Measurements from ENCODE around the gene VSX2. TPM values are rescaled to one million over a fixed set of nuclear protein-coding genes. Genes with fewer than 3 reads are reported as not detected.

VSX2 gene
- total and polyA plus RNA-seq, 4 donors = not detected

DNA sequence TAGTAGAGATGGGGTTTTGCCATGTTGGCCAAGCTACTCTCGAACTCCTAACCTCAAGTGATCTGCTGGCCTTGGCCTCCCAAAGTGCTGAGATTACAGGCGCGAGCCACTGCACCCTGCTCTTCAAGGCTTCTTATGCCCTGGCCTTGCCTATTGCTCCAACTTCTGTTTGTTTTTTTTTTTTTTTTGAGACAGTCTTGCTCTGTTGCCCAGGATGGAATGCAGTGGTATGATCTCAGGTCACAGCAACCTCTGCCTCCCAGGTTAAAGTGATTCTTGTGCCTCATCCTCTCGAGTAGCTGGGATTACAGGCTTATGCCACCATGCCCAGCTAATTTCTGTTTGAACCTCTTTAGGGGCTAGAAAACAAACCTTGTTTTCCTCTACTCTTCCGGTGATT lies 69.4 kb downstream of the VSX2 start:
- H3K27me3 ChIP-seq (ENCODE audit: control insufficient read depth in 3 of 3, insufficient read depth in 3 of 3, low read length in 2 of 3) = no peaks in the 10 kb centered on the region
- DNase-seq (no peak), ATAC-seq (ENCODE audit: insufficient read depth, low FRiP score) (no peak)
- WGBS, 2 donors = 73 to 85% methylated on average over 5 of the region's 5 CpGs
- H3K27ac ChIP-seq (ENCODE audit: low read depth in 1 of 2, low read length in 1 of 2) = no peak overlapping the region
- H3K9ac ChIP-seq (ENCODE audit: insufficient read depth in 1 of 2, low read length in 2 of 2) = no peak overlapping the region
- H3K4me1 ChIP-seq (ENCODE audit: control insufficient read depth in 5 of 5, insufficient read depth in 5 of 5, low read length in 5 of 5) = no peaks in the 10 kb centered on the region
- no peaks in the 10 kb centered on the region for H3K9me3 ChIP-seq (ENCODE audit: control insufficient read depth in 4 of 4, insufficient read depth in 3 of 4, low read length in 3 of 4)
- no peak overlapping the region for H3K4me3 ChIP-seq
- H3K36me3 ChIP-seq (ENCODE audit: control insufficient read depth in 4 of 4, insufficient read depth in 4 of 4, low read length in 4 of 4) = no peaks in the 10 kb centered on the region
- TF ChIP-seq, protein P1, sequence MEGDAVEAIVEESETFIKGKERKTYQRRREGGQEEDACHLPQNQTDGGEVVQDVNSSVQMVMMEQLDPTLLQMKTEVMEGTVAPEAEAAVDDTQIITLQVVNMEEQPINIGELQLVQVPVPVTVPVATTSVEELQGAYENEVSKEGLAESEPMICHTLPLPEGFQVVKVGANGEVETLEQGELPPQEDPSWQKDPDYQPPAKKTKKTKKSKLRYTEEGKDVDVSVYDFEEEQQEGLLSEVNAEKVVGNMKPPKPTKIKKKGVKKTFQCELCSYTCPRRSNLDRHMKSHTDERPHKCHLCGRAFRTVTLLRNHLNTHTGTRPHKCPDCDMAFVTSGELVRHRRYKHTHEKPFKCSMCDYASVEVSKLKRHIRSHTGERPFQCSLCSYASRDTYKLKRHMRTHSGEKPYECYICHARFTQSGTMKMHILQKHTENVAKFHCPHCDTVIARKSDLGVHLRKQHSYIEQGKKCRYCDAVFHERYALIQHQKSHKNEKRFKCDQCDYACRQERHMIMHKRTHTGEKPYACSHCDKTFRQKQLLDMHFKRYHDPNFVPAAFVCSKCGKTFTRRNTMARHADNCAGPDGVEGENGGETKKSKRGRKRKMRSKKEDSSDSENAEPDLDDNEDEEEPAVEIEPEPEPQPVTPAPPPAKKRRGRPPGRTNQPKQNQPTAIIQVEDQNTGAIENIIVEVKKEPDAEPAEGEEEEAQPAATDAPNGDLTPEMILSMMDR (IDR thresholded peaks at IDR 0.05; ENCODE audit: control extremely low read depth, extremely low read depth) = no peak

DNA sequence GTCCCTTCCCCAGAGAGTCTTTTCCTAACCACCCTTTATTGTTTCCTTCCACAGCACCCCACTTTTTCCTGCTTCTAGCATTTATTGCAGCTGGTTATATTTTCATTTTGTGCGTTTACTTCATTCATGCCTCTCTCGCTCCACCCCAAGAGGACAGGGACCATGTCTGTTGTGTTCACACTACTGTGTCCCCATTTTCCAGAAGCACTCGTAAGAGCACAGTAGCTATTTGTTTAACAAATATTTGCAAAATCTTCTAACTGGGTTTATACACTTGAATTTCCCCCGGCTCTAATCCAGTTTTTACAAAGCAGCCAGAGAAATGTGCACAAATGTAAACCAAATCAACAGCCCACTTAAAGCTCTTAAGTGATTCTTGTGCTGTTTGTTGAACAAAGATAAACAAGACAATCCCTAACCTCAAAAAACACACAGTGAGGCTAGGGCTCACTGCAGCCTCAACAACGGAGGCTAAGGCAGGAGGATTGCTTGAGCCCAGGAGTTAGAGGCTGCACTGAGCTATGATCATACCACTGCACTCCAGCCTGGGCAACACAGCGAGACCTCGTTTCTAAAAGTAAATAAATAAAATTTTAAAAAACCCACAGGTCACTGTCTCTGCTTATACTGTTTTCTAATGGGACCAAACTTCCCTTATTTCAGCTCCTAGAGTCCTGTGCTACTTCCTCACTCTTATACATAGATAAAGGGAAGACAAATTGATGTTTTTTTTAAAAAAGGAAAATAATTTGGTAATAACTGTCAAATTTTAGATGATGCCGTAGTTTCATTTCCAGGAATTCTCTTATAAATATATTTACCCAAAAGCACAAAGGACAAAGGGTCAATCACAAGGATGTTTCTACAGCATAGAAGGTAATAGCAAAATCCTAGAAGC lies 70.1 kb downstream of the VSX2 start:
- TF ChIP-seq, protein P1 (IDR thresholded peaks at IDR 0.05; ENCODE audit: control extremely low read depth, extremely low read depth) = no peak
- 58 to 69% methylated on average over 8 of the region's 8 CpGs for WGBS, 2 donors
- ATAC-seq (ENCODE audit: insufficient read depth, low FRiP score) = no peak

DNA sequence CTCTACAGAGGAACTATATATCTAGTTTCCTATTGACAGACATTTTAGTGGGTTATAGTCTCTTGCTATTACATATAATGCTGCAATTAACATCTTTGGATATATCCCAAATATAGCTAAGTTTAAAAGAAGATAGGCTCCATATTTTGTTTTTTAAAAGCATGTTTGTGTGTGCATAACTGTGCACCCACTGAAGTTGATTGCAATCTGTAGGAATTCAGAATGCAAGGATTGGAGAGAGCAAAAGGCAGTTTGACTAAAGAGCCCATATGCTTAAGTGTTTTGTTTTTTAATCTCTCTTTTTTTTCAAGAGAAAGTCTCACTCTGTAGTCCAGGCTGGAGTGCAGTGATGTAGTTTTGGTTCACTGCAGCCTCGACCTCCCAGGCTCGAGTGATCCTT lies 72.9 kb downstream of the VSX2 start:
- no peak for ATAC-seq (ENCODE audit: insufficient read depth, low FRiP score)
- Histone ChIP-seq H3K4me1 (ENCODE audit: control insufficient read depth in 5 of 5, insufficient read depth in 5 of 5, low read length in 5 of 5) (no peaks in the 10 kb centered on the region), H3K4me3 (no peak overlapping the region), H3K9ac (ENCODE audit: insufficient read depth in 1 of 2, low read length in 2 of 2) (no peak overlapping the region), H3K9me3 (ENCODE audit: control insufficient read depth in 4 of 4, insufficient read depth in 3 of 4, low read length in 3 of 4) (no peaks in the 10 kb centered on the region), H3K36me3 (ENCODE audit: control insufficient read depth in 4 of 4, insufficient read depth in 4 of 4, low read length in 4 of 4) (no peaks in the 10 kb centered on the region), H3K27ac (ENCODE audit: low read depth in 1 of 2, low read length in 1 of 2) (no peak overlapping the region), H3K27me3 (ENCODE audit: control insufficient read depth in 3 of 3, insufficient read depth in 3 of 3, low read length in 2 of 3) (no peaks in the 10 kb centered on the region)
- TF ChIP-seq, protein P1 (IDR thresholded peaks at IDR 0.05; ENCODE audit: control extremely low read depth, extremely low read depth) = no peak
- WGBS, 2 donors = 82 to 88% methylated on average over 2 of the region's 2 CpGs
- no peak for DNase-seq

More for the DNA sequence above, 70.1 kb downstream of the VSX2 start:
- Histone ChIP-seq H3K27ac (ENCODE audit: low read depth in 1 of 2, low read length in 1 of 2) (no peak overlapping the region), H3K4me1 (ENCODE audit: control insufficient read depth in 5 of 5, insufficient read depth in 5 of 5, low read length in 5 of 5) (no peaks in the 10 kb centered on the region), H3K36me3 (ENCODE audit: control insufficient read depth in 4 of 4, insufficient read depth in 4 of 4, low read length in 4 of 4) (no peaks in the 10 kb centered on the region), H3K4me3 (no peak overlapping the region), H3K27me3 (ENCODE audit: control insufficient read depth in 3 of 3, insufficient read depth in 3 of 3, low read length in 2 of 3) (no peaks in the 10 kb centered on the region), H3K9me3 (ENCODE audit: control insufficient read depth in 4 of 4, insufficient read depth in 3 of 4, low read length in 3 of 4) (no peaks in the 10 kb centered on the region), H3K9ac (ENCODE audit: insufficient read depth in 1 of 2, low read length in 2 of 2) (no peak overlapping the region)
- DNase-seq = no peak

Small RNA genes within 50 kb of the gene (small RNA-seq; reads per million reads assigned to genes)
- gene AC006349.1 (ENCODE audit: low replicate concordance) = not detected

Other genes with a start within 250 kb of the VSX2 start
- 10 to 100 TPM; 11.9 to 18.4 TPM for gene ENTPD5, start 220.2 kb upstream of the VSX2 start, total RNA-seq
- gene ENTPD5, start 220.2 kb upstream of the VSX2 start, polyA plus RNA-seq = 1 to 10 TPM; 5.5 to 6.6 TPM
- 10 to 100 TPM; 12.8 to 23.1 TPM for gene BBOF1, start 220.1 kb upstream of the VSX2 start, total RNA-seq
- 1 to 10 TPM; 6.6 to 8.0 TPM for gene BBOF1, start 220.1 kb upstream of the VSX2 start, polyA plus RNA-seq
- 10 to 100 TPM; 29.3 to 43.3 TPM for gene ALDH6A1, start 155.0 kb upstream of the VSX2 start, total RNA-seq
- 10 to 100 TPM in 1 of 2 donors, 1 to 10 TPM in 1; 8.7 to 13.0 TPM for gene ALDH6A1, start 155.0 kb upstream of the VSX2 start, polyA plus RNA-seq
- 10 to 100 TPM in 1 of 2 donors, 1 to 10 TPM in 1; 9.0 to 13.7 TPM for gene LIN52, start 154.5 kb upstream of the VSX2 start, total RNA-seq
- gene LIN52, start 154.5 kb upstream of the VSX2 start, polyA plus RNA-seq = 1 to 10 TPM; 7.1 to 7.4 TPM
- gene ABCD4, start 63.5 kb downstream of the VSX2 start, total RNA-seq = 10 to 100 TPM; 43.9 to 72.7 TPM
- gene ABCD4, start 63.5 kb downstream of the VSX2 start, polyA plus RNA-seq = 10 to 100 TPM; 25.7 to 42.3 TPM
- under 1 TPM in 1 of 2 donors, not detected in 1; 0.06 TPM for gene VRTN, start 109.0 kb downstream of the VSX2 start, total RNA-seq
- gene VRTN, start 109.0 kb downstream of the VSX2 start, polyA plus RNA-seq = not detected
- 1 to 10 TPM in 1 of 2 donors, under 1 TPM in 1; 0.74 to 1.1 TPM for gene SYNDIG1L, start 186.8 kb downstream of the VSX2 start, total RNA-seq
- 1 to 10 TPM in 1 of 2 donors, under 1 TPM in 1; 0.39 to 1.2 TPM for gene SYNDIG1L, start 186.8 kb downstream of the VSX2 start, polyA plus RNA-seq

All from lung (tissue), 13 donors.